ENCODE measurements around the gene IRF2.

The IRF2 gene

GRCh38 chr4:184450743-184451535 lies 23.4 kb downstream of the IRF2 start:
- DNase-seq (ENCODE audit: low spot score): no peak

DNA sequence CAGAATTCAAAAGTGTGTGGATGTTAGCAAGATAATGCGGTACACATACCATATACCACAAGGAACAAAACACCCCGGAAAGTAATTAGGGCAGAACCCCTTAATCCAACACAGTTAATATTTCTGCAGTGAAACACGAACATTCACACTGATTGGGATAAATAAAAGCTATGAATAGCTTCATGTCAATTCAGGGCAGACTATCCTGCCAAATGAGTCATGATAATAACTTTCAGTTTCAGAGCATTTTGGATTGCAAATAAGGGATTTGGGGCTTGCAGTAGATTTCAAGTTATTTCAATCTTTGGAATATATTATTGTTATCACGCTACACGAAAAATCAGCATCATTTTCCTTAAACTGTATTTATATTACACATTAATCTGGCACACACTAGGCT lies 24.3 kb downstream of the IRF2 start:
- DNase-seq (ENCODE audit: low spot score): no peak

DNA sequence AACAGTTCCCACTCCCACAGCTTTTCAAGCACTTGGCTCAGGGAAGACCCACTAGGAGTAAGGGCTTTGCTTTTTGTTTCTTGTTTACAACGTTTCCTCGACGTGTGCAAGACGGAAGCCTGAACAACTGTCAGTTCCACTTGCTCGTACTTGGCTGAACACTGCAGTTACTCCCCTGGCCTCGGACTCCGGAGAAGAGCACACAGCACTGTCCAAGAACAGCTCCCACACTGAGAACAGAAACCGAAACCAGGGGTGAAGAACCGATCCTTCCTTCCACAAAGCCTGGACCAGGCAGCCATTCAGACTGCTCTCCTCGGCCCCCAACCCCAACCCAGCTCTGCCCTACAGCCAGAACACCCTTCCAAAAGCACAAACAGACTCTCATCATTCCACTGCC lies 25.5 kb downstream of the IRF2 start:
- DNase-seq (ENCODE audit: low spot score): no peak

DNA sequence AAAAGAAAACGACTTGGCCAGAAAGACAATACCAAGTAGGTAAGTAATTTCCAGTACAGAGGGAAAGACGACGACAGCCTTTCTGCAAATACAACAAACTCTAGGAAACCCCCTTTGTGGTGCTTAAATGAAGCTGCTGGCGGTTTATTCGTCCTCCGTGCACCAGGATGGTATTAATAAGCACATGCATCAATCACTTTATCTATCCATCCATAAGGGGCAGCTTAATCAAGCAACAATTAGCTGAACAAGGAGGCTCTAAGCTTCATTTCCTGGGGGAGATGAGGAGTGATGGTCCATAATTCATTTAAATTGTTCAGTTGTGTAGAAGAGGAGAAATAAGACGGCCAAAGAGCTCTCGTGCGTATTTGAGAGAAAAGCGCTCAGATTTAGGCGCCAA lies 26.2 kb downstream of the IRF2 start:
- no peak for DNase-seq (ENCODE audit: low spot score)

DNA sequence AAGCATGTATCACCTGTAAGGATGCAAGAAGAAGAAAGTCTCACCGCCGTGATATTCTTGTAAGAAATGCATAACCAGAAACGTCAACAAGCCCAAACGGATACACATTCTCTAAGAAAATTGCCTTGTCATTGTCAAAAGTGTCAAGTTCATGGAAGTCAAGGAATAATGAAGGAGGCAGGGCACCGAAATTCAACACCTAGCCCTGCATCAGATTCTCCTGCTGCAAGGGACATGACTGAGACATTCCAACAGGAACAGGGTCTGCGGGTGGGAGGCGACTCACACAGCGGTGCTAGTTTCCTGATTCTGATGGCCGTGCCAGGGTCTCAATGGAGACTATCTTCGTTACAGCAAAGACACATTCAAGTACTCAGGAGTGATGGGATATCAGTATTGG lies 26.7 kb downstream of the IRF2 start:
- DNase-seq (ENCODE audit: low spot score): no peak

DNA sequence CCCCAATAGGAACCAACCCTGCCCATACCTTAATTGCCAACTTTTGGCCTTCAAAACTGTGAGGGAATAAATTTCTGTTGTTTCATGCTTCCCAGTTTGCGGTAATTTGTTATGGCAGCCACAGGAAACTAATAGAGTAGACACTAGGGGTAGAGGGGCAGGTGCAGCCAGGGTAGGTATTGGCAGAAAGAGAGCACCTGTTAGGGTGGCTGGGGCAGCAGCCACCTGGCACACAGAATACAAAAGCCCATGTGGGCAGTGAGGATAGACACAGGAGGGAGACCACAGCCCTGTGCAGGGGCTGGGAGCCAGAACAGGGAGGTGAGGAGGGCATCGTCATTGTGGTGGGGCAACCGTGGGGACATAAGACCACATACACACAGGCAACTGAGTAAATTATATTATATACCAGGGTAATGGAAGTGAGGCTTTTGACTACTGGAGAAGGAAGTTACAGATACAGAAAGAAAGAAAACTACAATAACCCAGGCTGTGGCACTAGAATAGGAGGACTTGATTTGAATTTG lies 28.2 kb downstream of the IRF2 start:
- DNase-seq (ENCODE audit: low spot score): no peak

DNA sequence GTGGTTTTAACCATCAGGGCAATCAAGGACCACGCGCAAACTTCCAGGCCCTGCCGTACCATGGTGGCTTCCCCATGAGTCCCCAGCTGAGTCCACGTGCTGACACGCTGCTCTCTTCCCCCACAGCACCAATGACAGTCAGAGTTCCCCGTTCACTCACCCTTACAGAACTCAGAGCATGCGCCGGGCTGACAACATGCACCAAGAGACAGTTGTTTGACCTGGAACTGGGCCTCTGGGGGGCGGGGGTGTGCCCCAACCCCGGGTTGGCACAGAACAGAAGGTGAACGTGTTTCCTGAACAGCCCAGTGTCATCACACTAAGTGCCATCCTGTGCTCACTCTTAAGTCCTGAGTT lies 29.4 kb downstream of the IRF2 start:
- DNase-seq (ENCODE audit: low spot score): no peak

DNA sequence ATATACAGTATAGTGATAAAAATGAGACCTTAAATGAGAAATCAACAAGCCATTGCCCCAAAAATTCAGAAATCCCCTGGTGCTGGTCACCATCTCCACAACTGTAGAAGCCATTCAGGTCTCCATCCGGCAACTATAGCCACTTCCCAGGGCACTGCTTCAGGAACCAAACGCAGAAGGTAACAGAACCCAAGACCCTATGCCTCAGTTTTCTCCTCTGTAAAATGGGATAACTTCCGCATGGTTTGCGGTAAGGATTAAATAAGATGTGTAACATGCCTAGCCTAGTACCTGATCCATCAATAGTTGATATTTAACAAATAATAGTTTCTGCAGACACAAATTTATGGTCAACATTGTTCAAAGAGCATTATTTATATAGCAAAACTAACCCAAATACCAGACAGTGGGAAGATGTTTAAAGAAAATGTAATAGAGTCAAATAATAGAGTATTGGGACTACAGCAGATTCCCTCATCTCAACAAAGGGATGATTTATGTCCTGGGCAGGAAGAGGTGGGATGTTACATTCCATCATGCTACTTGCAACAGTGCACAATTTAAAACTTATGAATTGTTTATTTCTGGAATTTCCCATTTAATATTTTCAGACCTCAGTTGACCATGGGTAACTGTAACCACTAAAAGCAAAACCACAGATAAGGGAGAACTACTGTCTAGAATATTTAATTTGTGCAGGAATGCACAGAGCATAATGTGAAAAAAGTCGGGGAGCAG lies 30.0 kb downstream of the IRF2 start:
- no peak for DNase-seq (ENCODE audit: low spot score)

- DNase-seq (ENCODE audit: low spot score): no peak
These were observed 31.0 kb downstream of the IRF2 start for GRCh38 chr4:184443318-184443717.

DNA sequence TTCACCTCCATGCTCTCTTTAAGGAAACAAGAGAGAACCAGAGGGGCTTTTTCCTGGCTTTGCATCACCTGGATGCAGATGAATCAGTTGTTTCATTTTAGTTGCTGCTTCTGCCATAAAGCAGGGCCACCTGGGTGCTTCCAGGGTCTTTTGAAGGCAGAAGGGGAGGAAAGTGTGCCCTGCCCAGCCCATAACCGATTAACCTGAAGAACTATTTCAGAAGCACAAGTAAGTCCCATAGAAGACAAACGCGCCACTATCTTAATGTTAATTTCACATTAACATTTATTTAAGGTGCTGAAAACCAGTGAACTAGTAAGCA lies 32.1 kb downstream of the IRF2 start:
- DNase-seq (ENCODE audit: low spot score): no peak

- DNase-seq (ENCODE audit: low spot score): no peak
These were observed 32.7 kb downstream of the IRF2 start for GRCh38 chr4:184441461-184442313.

- DNase-seq (ENCODE audit: low spot score): no peak
These were observed 33.6 kb downstream of the IRF2 start for GRCh38 chr4:184440595-184441358.

DNA sequence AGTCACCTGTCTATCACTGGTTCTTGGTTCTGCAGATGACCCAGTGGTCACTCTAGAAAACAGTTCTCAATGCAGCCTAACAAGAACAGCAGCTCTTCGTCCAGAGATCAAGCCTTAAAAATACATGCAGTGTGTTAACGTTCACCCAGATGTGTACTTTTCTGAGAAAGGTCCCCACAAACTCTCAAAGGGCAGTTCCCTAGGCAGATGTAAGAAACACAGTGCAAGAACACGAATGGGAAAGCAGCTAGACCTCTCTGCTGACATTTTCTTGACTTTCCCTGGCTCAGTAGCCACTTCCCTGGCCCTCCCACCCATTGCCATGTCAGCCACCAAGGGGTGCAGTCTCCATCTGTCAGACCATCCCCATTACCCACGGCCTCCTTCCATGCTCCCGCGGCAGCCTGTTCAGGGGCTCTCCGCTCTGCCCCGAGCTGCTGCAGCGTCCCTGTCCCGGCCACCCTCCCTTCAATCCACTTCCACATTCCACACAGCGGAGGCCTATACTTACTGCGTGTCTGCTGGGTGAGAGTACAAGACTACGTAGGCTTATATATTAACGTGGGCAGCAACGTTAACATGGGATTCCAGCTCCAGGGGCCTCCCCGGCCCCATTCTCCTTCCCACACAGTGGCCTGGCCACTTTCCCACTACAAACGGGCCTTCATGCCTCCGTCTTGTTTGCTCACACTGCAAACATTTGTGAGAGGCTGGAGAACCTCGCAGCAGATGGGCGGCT lies 34.3 kb downstream of the IRF2 start:
- no peak for DNase-seq (ENCODE audit: low spot score)

- DNase-seq (ENCODE audit: low spot score): no peak
These were observed 35.0 kb downstream of the IRF2 start for GRCh38 chr4:184439386-184439785.

GRCh38 chr4:184438375-184438774 lies 36.0 kb downstream of the IRF2 start:
- no peak for DNase-seq (ENCODE audit: low spot score)

DNA sequence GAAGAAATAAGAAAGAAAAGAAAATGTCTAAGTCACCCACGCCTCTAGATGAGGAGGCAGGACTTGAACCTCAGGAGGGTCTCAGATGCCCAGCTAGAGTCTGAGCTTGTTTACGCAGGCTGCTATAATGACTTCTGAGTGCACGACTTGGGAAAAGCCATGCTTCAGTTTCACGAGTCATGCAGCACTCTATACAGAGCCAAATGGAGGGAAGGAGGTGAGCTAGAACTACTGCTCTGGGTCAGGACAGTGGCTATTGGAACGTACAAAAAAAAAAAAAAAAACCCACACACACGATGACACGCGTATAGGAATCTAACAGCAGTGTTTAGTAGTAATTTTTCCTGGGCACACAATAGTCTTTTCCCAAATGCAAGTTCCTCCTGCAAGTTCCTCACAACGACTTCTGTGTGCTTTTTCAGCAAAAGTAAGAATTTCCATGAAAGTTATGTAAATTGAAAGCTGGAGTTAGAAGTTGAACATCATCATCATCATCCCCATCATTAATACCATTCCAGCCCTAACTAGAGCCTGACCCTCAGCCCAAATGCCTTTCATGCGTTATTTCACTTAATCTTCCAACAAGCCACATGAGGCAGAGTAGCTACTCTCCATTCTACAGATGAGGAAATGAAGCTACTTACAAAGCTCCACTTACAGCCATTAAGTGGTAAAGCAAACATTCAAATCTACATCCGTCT lies 36.6 kb downstream of the IRF2 start:
- DNase-seq (ENCODE audit: low spot score): no peak

DNA sequence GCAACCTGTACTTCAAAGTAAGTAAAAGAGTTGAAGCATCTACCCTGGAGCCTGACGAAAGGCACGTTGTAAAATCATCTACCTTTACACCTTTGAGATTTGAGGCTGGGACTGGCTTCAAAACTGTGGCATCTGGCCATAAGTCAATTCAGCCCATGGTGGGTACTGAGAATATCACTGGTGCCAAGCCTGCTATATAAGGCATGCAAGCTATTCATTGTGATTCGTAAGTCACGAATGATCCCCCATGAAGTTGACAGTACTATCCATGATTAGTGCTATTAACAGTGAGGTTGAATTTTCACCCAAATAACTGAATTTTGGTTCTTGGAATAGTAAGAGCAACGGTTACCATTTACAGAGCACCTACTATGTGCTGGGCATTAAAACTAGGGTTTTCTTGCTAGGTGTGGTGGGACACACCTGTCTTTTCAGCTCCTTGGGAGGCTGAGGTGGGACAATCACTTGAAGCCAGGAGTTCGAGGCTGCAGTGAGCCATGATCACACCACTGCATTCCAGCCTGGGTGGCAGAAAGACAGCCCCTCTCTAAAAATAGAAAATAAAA lies 39.8 kb downstream of the IRF2 start:
- no peak for DNase-seq (ENCODE audit: low spot score)

GRCh38 chr4:184434021-184434420 lies 40.3 kb downstream of the IRF2 start:
- no peak for DNase-seq (ENCODE audit: low spot score)

DNA sequence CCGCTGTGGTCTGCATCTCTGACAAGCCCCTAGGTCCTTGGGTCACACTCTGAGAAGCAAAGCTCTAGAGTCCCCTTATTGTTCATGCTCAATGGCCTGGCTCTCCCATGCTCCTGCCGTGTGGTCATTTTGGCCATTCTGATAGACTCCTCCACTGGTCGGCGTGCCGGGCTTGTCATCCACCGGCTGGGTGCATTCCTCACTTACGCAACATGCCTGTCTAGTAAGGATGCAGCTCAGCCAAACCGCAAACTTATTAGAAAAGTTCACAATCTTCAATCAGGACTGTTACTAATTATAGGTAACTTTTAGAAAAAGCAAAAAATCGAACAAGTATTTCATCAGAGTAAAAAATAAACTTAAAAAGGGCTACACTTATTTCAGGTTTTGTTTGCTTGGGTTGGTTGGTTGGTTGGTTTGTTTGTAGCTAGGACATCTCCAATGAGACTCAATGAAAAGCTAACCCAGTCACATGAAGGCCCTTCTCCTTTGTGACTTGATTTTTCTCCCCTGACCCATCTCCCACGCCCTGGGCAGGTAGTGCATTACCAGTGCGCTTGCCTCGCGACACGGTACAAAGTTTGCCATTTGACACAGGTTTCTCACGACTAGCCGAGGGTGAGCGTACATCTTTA lies 41.0 kb downstream of the IRF2 start:
- DNase-seq (ENCODE audit: low spot score): no peak

Data from ecto neural progenitor cell (in vitro differentiated cells).